ENCODE data around the gene TRRAP. TPM values are rescaled to one million over a fixed set of nuclear protein-coding genes. Genes with fewer than 3 reads are reported as not detected.

TRRAP gene
- total RNA-seq, 1 experiment from 2014 or later = 55.4 TPM

- TF ChIP-seq CTCF (IDR thresholded peaks at IDR 0.05; ENCODE audit: insufficient read depth in 1 of 2, low read depth in 1 of 2, low read length in 1 of 2, severe bottlenecking in 1 of 2, unreplicated experiment in 1 of 2) = no peak
- POLR2A ChIA-PET = no interaction called here
- H3K4me1 ChIP-seq = peaks cover 11% of the 10 kb centered on the region
Measured at GRCh38 chr7:98862203-98862602, 16.1 kb upstream of the TRRAP start.

GRCh38 chr7:98862716-98863420 is 15.5 kb upstream of the TRRAP start:
- H3K9me3 ChIP-seq = no peaks in the 10 kb centered on the region
- TF ChIP-seq CTCF (IDR thresholded peaks at IDR 0.05; ENCODE audit: insufficient read depth in 1 of 2, low read depth in 1 of 2, low read length in 1 of 2, severe bottlenecking in 1 of 2, unreplicated experiment in 1 of 2) = no peak
- H3K36me3 Mint-ChIP-seq (ENCODE audit: insufficient read depth, unreplicated experiment) = no peaks in the 10 kb centered on the region
- BruUV-seq (replicated peaks) = no TSS peak
- DNase-seq = no peak
- intact Hi-C loops (cut with micrococcal nuclease; ENCODE audit: unreplicated experiment) = no loop called here
- H3K27ac Mint-ChIP-seq (ENCODE audit: unreplicated experiment) = no peak overlapping the region
- ChIA-PET POLR2A (no interaction called here), CTCF (no interaction called here)
- no peaks in the 10 kb centered on the region for H3K36me3 ChIP-seq (ENCODE audit: control insufficient read depth, insufficient read depth, low read length)
- H3K4me3 Mint-ChIP-seq (ENCODE audit: unreplicated experiment) = no peak overlapping the region
- no peaks in the 10 kb centered on the region for H3K27me3 Mint-ChIP-seq (ENCODE audit: insufficient read depth, unreplicated experiment)
- H3K27me3 ChIP-seq (replicated peaks; ENCODE audit: control insufficient read depth, insufficient read depth, low read length) = no peaks in the 10 kb centered on the region
- H3K9me3 Mint-ChIP-seq (ENCODE audit: unreplicated experiment) = no peaks in the 10 kb centered on the region
- no peak overlapping the region for H3K4me3 ChIP-seq (ENCODE audit: low read depth, low read length)
- H3K4me1 ChIP-seq = peaks cover 11% of the 10 kb centered on the region
- no peaks in the 10 kb centered on the region for H3K4me1 Mint-ChIP-seq (ENCODE audit: low read depth, unreplicated experiment)

More at GRCh38 chr7:98862203-98862602, 16.1 kb upstream of the TRRAP start:
- Histone ChIP-seq H3K9me3 (no peaks in the 10 kb centered on the region), H3K36me3 (ENCODE audit: control insufficient read depth, insufficient read depth, low read length) (no peaks in the 10 kb centered on the region), H3K27me3 (replicated peaks; ENCODE audit: control insufficient read depth, insufficient read depth, low read length) (no peaks in the 10 kb centered on the region), H3K4me3 (ENCODE audit: low read depth, low read length) (no peak overlapping the region)
- Mint-ChIP-seq H3K4me1 (ENCODE audit: low read depth, unreplicated experiment) (no peaks in the 10 kb centered on the region), H3K27me3 (ENCODE audit: insufficient read depth, unreplicated experiment) (no peaks in the 10 kb centered on the region), H3K9me3 (ENCODE audit: unreplicated experiment) (no peaks in the 10 kb centered on the region), H3K36me3 (ENCODE audit: insufficient read depth, unreplicated experiment) (no peaks in the 10 kb centered on the region), H3K27ac (ENCODE audit: unreplicated experiment) (no peak overlapping the region), H3K4me3 (ENCODE audit: unreplicated experiment) (no peak overlapping the region)
- DNase-seq = no peak
- intact Hi-C loops (cut with micrococcal nuclease; ENCODE audit: unreplicated experiment) = no loop called here
- BruUV-seq (replicated peaks) = no TSS peak
- CTCF ChIA-PET = no interaction called here

- Histone ChIP-seq H3K4me3 (ENCODE audit: low read depth, low read length) (no peak overlapping the region), H3K27me3 (replicated peaks; ENCODE audit: control insufficient read depth, insufficient read depth, low read length) (no peaks in the 10 kb centered on the region), H3K9me3 (no peaks in the 10 kb centered on the region), H3K36me3 (ENCODE audit: control insufficient read depth, insufficient read depth, low read length) (no peaks in the 10 kb centered on the region), H3K4me1 (peaks cover 11% of the 10 kb centered on the region)
- Mint-ChIP-seq H3K27ac (ENCODE audit: unreplicated experiment) (no peak overlapping the region), H3K4me3 (ENCODE audit: unreplicated experiment) (no peak overlapping the region), H3K27me3 (ENCODE audit: insufficient read depth, unreplicated experiment) (no peaks in the 10 kb centered on the region), H3K9me3 (ENCODE audit: unreplicated experiment) (no peaks in the 10 kb centered on the region), H3K36me3 (ENCODE audit: insufficient read depth, unreplicated experiment) (no peaks in the 10 kb centered on the region), H3K4me1 (ENCODE audit: low read depth, unreplicated experiment) (no peaks in the 10 kb centered on the region)
- POLR2A ChIA-PET = no interaction called here
- BruUV-seq (replicated peaks) = no TSS peak
- TF ChIP-seq CTCF (IDR thresholded peaks at IDR 0.05; ENCODE audit: insufficient read depth in 1 of 2, low read depth in 1 of 2, low read length in 1 of 2, severe bottlenecking in 1 of 2, unreplicated experiment in 1 of 2) = no peak
- intact Hi-C loops (cut with micrococcal nuclease; ENCODE audit: unreplicated experiment) = no loop called here
- CTCF ChIA-PET = no interaction called here
- no peak for DNase-seq
Measured at GRCh38 chr7:98863601-98864000, 14.7 kb upstream of the TRRAP start.
